ENCODE measurements around the gene EPN2. TPM values are rescaled to one million over a fixed set of nuclear protein-coding genes. Genes with fewer than 3 reads are reported as not detected.

Gene EPN2
- total and polyA plus RNA-seq, 4 donors: 5.6 to 23.8 (median 12.2) TPM

DNA sequence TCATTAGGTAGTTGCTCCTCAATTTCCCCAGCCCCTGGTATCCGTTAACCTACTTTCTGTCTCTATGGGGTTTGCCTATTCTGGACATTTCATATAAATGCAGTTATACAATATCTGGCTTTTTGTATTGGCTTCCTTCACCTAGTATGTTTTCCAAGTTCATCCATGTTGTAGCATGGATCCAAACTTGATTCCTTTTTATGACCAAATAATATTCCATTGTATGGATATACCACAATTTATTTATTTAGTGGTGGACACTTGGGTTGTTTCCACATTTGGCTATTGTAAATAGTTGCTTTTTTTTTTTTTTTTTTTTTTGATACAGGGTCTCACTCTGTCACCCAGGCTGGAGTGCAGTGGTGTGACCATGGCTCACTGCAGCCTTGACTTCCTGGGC is 15.9 kb downstream of the EPN2 start:
- peaks cover 0 to 9% (median 1%) of the 10 kb centered on the region in 4 donors for H3K4me1 ChIP-seq (ENCODE audit: control insufficient read depth in 4 of 4, insufficient read depth in 4 of 4, low read length in 3 of 4)
- no peak overlapping the region for H3K4me3 ChIP-seq (ENCODE audit: low read depth in 1 of 3, low read length in 3 of 3)
- no peak overlapping the region for H3K9ac ChIP-seq (ENCODE audit: low read depth in 1 of 2, low read length in 2 of 2)
- H3K36me3 ChIP-seq (ENCODE audit: control insufficient read depth in 4 of 4, insufficient read depth in 3 of 4, low read depth in 1 of 4, low read length in 3 of 4): no peaks in the 10 kb centered on the region
- H3K27me3 ChIP-seq (ENCODE audit: control insufficient read depth in 4 of 4, insufficient read depth in 4 of 4, low read length in 3 of 4): no peaks in the 10 kb centered on the region
- no peak overlapping the region for H3K27ac ChIP-seq (ENCODE audit: low read depth in 1 of 2, low read length in 2 of 2)
- no peaks in the 10 kb centered on the region for H3K9me3 ChIP-seq (ENCODE audit: control insufficient read depth in 4 of 4, low read length in 3 of 4)
- DNase-seq (ENCODE audit: low spot score): no peak
- TF ChIP-seq YY1 (IDR thresholded peaks at IDR 0.05) (no peak), GABPA (IDR thresholded peaks at IDR 0.05 in 1 of 2, conservative IDR thresholded peaks at IDR 0.05 in 1 of 2) (no peak), HNF4A (conservative IDR thresholded peaks at IDR 0.05) (no peak), FOXA2 (IDR thresholded peaks at IDR 0.05) (no peak), JUND (IDR thresholded peaks at IDR 0.05) (no peak), NR2F2 (IDR thresholded peaks at IDR 0.05) (no peak), HNF4G (IDR thresholded peaks at IDR 0.05) (no peak), SP1 (IDR thresholded peaks at IDR 0.05) (no peak), FOXA1 (IDR thresholded peaks at IDR 0.05) (no peak), TAF1 (conservative IDR thresholded peaks at IDR 0.05) (no peak), RAD21 (IDR thresholded peaks at IDR 0.05) (no peak), RXRA (IDR thresholded peaks at IDR 0.05) (no peak), ATF3 (IDR thresholded peaks at IDR 0.05) (no peak), EGR1 (IDR thresholded peaks at IDR 0.05; ENCODE audit: low read depth in 2 of 2) (no peak)
- TF ChIP-seq, protein P1, sequence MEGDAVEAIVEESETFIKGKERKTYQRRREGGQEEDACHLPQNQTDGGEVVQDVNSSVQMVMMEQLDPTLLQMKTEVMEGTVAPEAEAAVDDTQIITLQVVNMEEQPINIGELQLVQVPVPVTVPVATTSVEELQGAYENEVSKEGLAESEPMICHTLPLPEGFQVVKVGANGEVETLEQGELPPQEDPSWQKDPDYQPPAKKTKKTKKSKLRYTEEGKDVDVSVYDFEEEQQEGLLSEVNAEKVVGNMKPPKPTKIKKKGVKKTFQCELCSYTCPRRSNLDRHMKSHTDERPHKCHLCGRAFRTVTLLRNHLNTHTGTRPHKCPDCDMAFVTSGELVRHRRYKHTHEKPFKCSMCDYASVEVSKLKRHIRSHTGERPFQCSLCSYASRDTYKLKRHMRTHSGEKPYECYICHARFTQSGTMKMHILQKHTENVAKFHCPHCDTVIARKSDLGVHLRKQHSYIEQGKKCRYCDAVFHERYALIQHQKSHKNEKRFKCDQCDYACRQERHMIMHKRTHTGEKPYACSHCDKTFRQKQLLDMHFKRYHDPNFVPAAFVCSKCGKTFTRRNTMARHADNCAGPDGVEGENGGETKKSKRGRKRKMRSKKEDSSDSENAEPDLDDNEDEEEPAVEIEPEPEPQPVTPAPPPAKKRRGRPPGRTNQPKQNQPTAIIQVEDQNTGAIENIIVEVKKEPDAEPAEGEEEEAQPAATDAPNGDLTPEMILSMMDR (IDR thresholded peaks at IDR 0.05; ENCODE audit: low read depth, low read length, missing input control): no peak
- TF ChIP-seq, protein P2, sequence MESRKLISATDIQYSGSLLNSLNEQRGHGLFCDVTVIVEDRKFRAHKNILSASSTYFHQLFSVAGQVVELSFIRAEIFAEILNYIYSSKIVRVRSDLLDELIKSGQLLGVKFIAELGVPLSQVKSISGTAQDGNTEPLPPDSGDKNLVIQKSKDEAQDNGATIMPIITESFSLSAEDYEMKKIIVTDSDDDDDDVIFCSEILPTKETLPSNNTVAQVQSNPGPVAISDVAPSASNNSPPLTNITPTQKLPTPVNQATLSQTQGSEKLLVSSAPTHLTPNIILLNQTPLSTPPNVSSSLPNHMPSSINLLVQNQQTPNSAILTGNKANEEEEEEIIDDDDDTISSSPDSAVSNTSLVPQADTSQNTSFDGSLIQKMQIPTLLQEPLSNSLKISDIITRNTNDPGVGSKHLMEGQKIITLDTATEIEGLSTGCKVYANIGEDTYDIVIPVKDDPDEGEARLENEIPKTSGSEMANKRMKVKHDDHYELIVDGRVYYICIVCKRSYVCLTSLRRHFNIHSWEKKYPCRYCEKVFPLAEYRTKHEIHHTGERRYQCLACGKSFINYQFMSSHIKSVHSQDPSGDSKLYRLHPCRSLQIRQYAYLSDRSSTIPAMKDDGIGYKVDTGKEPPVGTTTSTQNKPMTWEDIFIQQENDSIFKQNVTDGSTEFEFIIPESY (IDR thresholded peaks at IDR 0.05): no peak
- TF ChIP-seq, protein P3, sequence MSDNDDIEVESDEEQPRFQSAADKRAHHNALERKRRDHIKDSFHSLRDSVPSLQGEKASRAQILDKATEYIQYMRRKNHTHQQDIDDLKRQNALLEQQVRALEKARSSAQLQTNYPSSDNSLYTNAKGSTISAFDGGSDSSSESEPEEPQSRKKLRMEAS (IDR thresholded peaks at IDR 0.05): no peak
- TF ChIP-seq, protein P4, sequence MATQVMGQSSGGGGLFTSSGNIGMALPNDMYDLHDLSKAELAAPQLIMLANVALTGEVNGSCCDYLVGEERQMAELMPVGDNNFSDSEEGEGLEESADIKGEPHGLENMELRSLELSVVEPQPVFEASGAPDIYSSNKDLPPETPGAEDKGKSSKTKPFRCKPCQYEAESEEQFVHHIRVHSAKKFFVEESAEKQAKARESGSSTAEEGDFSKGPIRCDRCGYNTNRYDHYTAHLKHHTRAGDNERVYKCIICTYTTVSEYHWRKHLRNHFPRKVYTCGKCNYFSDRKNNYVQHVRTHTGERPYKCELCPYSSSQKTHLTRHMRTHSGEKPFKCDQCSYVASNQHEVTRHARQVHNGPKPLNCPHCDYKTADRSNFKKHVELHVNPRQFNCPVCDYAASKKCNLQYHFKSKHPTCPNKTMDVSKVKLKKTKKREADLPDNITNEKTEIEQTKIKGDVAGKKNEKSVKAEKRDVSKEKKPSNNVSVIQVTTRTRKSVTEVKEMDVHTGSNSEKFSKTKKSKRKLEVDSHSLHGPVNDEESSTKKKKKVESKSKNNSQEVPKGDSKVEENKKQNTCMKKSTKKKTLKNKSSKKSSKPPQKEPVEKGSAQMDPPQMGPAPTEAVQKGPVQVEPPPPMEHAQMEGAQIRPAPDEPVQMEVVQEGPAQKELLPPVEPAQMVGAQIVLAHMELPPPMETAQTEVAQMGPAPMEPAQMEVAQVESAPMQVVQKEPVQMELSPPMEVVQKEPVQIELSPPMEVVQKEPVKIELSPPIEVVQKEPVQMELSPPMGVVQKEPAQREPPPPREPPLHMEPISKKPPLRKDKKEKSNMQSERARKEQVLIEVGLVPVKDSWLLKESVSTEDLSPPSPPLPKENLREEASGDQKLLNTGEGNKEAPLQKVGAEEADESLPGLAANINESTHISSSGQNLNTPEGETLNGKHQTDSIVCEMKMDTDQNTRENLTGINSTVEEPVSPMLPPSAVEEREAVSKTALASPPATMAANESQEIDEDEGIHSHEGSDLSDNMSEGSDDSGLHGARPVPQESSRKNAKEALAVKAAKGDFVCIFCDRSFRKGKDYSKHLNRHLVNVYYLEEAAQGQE (IDR thresholded peaks at IDR 0.05): no peak
- 97% methylated on average over 1 of the region's 1 CpG for WGBS

All from liver (tissue), 9 donors.